Measurements from ENCODE around the gene TBCB. TPM values are rescaled to one million over a fixed set of nuclear protein-coding genes. Genes with fewer than 3 reads are reported as not detected.

The TBCB gene
- polyA plus RNA-seq, 1 of the 3 experiments (the other 2 are of a cell fraction), result 712 TPM

GRCh38 chr19:36110487-36111199 lies 4.6 kb upstream of the TBCB start, which contains the start of gene OVOL3:
Gene OVOL3, plus strand, starts transcription at chr19:36111143. Its CDS starts 60 bp downstream, at chr19:36111203.
- Histone ChIP-seq H3K9me2 (no peaks in the 10 kb centered on the region), H3K9ac (no peak within 1 kb of the TSS), H3K4me1 (ENCODE audit: control insufficient read depth in 1 of 2, insufficient read depth in 2 of 2, low read depth in 1 of 2, low read length in 1 of 2) (peaks cover 0 to 13% of the 10 kb centered on the region in 2 experiments; a peak in 1 of 4 replicates), H4K20me1 (ENCODE audit: insufficient read depth) (no peaks in the 10 kb centered on the region), H2AFZ (ENCODE audit: low read depth) (no peak within 1 kb of the TSS), H3F3A (replicated peaks; ENCODE audit: insufficient read depth) (no peaks in the 10 kb centered on the region), H3K36me3 (replicated peaks in 1 of 2; ENCODE audit: control insufficient read depth in 1 of 2, insufficient read depth in 2 of 2, low read length in 1 of 2) (peaks cover 4 to 21% of the 10 kb centered on the region in 2 experiments), H3K27me3 (ENCODE audit: insufficient read depth) (no peaks in the 10 kb centered on the region), H3K9me3 (no peaks in the 10 kb centered on the region), H3K27ac (ENCODE audit: low read depth in 2 of 2, low read length in 1 of 2) (no peak within 1 kb of the TSS), H3K4me2 (no peak within 1 kb of the TSS), H3K4me3 (ENCODE audit: low read depth in 2 of 2, low read length in 1 of 2) (no peak within 1 kb of the TSS), H3K79me2 (ENCODE audit: insufficient read depth) (peaks cover 12% of the 10 kb centered on the region; the same call in 1 of the 2 replicates)
- ChIA-PET CTCF (no interaction called here), POLR2A (no interaction called here)
- TF ChIP-seq TEAD4 (IDR thresholded peaks at IDR 0.05; ENCODE audit: borderline replicate concordance, insufficient read depth) (no peak), IRF3 (IDR thresholded peaks at IDR 0.05; ENCODE audit: low read depth, low read length) (no peak)
- DNase-seq, result no peak
- WGBS (ENCODE audit: low lambda C conversion rate), result no CpG with 5 or more reads among the region's 1 CpG

- POLR2A ChIA-PET, result no interaction called here
- CTCF ChIA-PET, result no interaction called here
- Histone ChIP-seq H3K4me2 (no peak overlapping the region), H3K36me3 (replicated peaks in 1 of 2; ENCODE audit: control insufficient read depth in 1 of 2, insufficient read depth in 2 of 2, low read length in 1 of 2) (peaks cover 4 to 21% of the 10 kb centered on the region in 2 experiments), H4K20me1 (ENCODE audit: insufficient read depth) (no peaks in the 10 kb centered on the region), H3K27me3 (ENCODE audit: insufficient read depth) (no peaks in the 10 kb centered on the region), H3K4me1 (ENCODE audit: control insufficient read depth in 1 of 2, insufficient read depth in 2 of 2, low read depth in 1 of 2, low read length in 1 of 2) (peaks cover 2 to 16% of the 10 kb centered on the region in 2 experiments; a peak in 1 of 4 replicates), H3K79me2 (ENCODE audit: insufficient read depth) (peaks cover 16% of the 10 kb centered on the region; the same call in 1 of the 2 replicates), H3K27ac (ENCODE audit: low read depth in 2 of 2, low read length in 1 of 2) (no peak overlapping the region), H3K9me3 (no peaks in the 10 kb centered on the region), H2AFZ (ENCODE audit: low read depth) (no peak overlapping the region), H3K9ac (no peak overlapping the region), H3K4me3 (ENCODE audit: low read depth in 2 of 2, low read length in 1 of 2) (no peak overlapping the region), H3K9me2 (no peaks in the 10 kb centered on the region), H3F3A (replicated peaks; ENCODE audit: insufficient read depth) (no peaks in the 10 kb centered on the region)
- no peak for DNase-seq
- WGBS (ENCODE audit: low lambda C conversion rate), result 85% methylated on average over 8 of the region's 13 CpGs
- no peak for TF ChIP-seq NRF1 (IDR thresholded peaks at IDR 0.05; ENCODE audit: low read depth, low read length)
- no peak for TF ChIP-seq TCF12 (IDR thresholded peaks at IDR 0.05)
- no peak for TF ChIP-seq TAF1 (IDR thresholded peaks at IDR 0.05; ENCODE audit: borderline replicate concordance, low read depth, low read length)
- no peak for TF ChIP-seq TEAD4 (IDR thresholded peaks at IDR 0.05; ENCODE audit: borderline replicate concordance, insufficient read depth)
- no peak for TF ChIP-seq FOXM1 (IDR thresholded peaks at IDR 0.05; ENCODE audit: low read depth)
- TF ChIP-seq RXRA (IDR thresholded peaks at IDR 0.05; ENCODE audit: borderline replicate concordance, low read depth), result no peak
- TF ChIP-seq ZBTB33 (IDR thresholded peaks at IDR 0.05; ENCODE audit: borderline replicate concordance, low read depth), result no peak
- TF ChIP-seq EP300 (IDR thresholded peaks at IDR 0.05; ENCODE audit: borderline replicate concordance in 1 of 2, low read depth in 1 of 2, low read length in 1 of 2), result no peak
- TF ChIP-seq IRF3 (IDR thresholded peaks at IDR 0.05; ENCODE audit: low read depth, low read length), result no peak
- no peak for TF ChIP-seq CHD2 (IDR thresholded peaks at IDR 0.05; ENCODE audit: low read length, partially characterized antibody)
- no peak for TF ChIP-seq CTCF (IDR thresholded peaks at IDR 0.05)
- no peak for TF ChIP-seq GABPA (IDR thresholded peaks at IDR 0.05; ENCODE audit: low read depth)
- TF ChIP-seq NFIC (IDR thresholded peaks at IDR 0.05; ENCODE audit: borderline replicate concordance), result no peak
- TF ChIP-seq USF2 (IDR thresholded peaks at IDR 0.05; ENCODE audit: borderline replicate concordance, low read depth, low read length), result no peak
- no peak for TF ChIP-seq USF1 (IDR thresholded peaks at IDR 0.05; ENCODE audit: borderline replicate concordance, low read depth)
- no peak for TF ChIP-seq SIN3A (IDR thresholded peaks at IDR 0.05; ENCODE audit: borderline replicate concordance, low read depth, low read length)
These were observed 4.1 kb upstream of the TBCB start for GRCh38 chr19:36111200-36111539.
